ENCODE measurements around the gene C10orf71.

The C10orf71 gene

GRCh38 chr10:49360271-49361177, 61.6 kb downstream of the C10orf71 start:
- no peak for DNase-seq (ENCODE audit: low read depth)

GRCh38 chr10:49361178-49361554, 62.2 kb downstream of the C10orf71 start:
- no peak for DNase-seq (ENCODE audit: low read depth)

- no peak for DNase-seq (ENCODE audit: low read depth)
These were observed 63.0 kb downstream of the C10orf71 start for GRCh38 chr10:49361735-49362568.

- no peak for DNase-seq (ENCODE audit: low read depth)
These were observed 63.8 kb downstream of the C10orf71 start for GRCh38 chr10:49362596-49363260.

GRCh38 chr10:49363309-49364031, 64.5 kb downstream of the C10orf71 start:
- DNase-seq (ENCODE audit: low read depth): no peak

- DNase-seq (ENCODE audit: low read depth): no peak
These were observed 65.1 kb downstream of the C10orf71 start for GRCh38 chr10:49364051-49364450.

- no peak for DNase-seq (ENCODE audit: low read depth)
These were observed 65.8 kb downstream of the C10orf71 start for GRCh38 chr10:49364747-49365146.

GRCh38 chr10:49365275-49365674, 66.3 kb downstream of the C10orf71 start:
- DNase-seq (ENCODE audit: low read depth): no peak

- no peak for DNase-seq (ENCODE audit: low read depth)
These were observed 66.9 kb downstream of the C10orf71 start for GRCh38 chr10:49365675-49366415.

GRCh38 chr10:49366460-49366859, 67.5 kb downstream of the C10orf71 start:
- no peak for DNase-seq (ENCODE audit: low read depth)

GRCh38 chr10:49367600-49367999, 68.6 kb downstream of the C10orf71 start:
- no peak for DNase-seq (ENCODE audit: low read depth)

GRCh38 chr10:49368256-49368655, 69.3 kb downstream of the C10orf71 start:
- no peak for DNase-seq (ENCODE audit: low read depth)

GRCh38 chr10:49369216-49370162, 70.5 kb downstream of the C10orf71 start:
- DNase-seq (ENCODE audit: low read depth): no peak

- no peak for DNase-seq (ENCODE audit: low read depth)
These were observed 71.5 kb downstream of the C10orf71 start for GRCh38 chr10:49370326-49371100.

GRCh38 chr10:49371967-49372366, 73.0 kb downstream of the C10orf71 start:
- no peak for DNase-seq (ENCODE audit: low read depth)

- DNase-seq (ENCODE audit: low read depth): no peak
These were observed 74.4 kb downstream of the C10orf71 start for GRCh38 chr10:49373361-49373760.

- DNase-seq (ENCODE audit: low read depth): no peak
These were observed 75.8 kb downstream of the C10orf71 start for GRCh38 chr10:49374740-49375139.

GRCh38 chr10:49375611-49376010, 76.6 kb downstream of the C10orf71 start:
- DNase-seq (ENCODE audit: low read depth): no peak
